Parathyroid adenoma (tissue), 2 donors: Measurements from ENCODE around the gene PNKP.

Experiments used
- H2AFZ ChIP-seq: fragments of 300-600 bp; sonication (generic); one replicate; pipeline ENCODE4 v1.7.0; 2017; ENCODE audit warnings: antibody characterized with exemption, mild to moderate bottlenecking
- H3K27ac ChIP-seq: fragments of 300-600 bp; sonication (generic); one replicate; pipeline ENCODE4 v1.7.0; 2017
- H3K27me3 ChIP-seq: fragments of 300-600 bp; sonication (generic); one replicate; pipeline ENCODE4 v1.7.0; 2017; ENCODE audit warnings: low read length; ENCODE audit not compliant: control insufficient read depth, insufficient read depth
- H3K36me3 ChIP-seq: fragments of 300-600 bp; sonication (generic); one replicate; pipeline ENCODE4 v1.7.0; 2017; ENCODE audit warnings: low read length; ENCODE audit not compliant: control insufficient read depth, insufficient read depth
- H3K4me1 ChIP-seq: fragments of 300-600 bp; sonication (generic); one replicate; pipeline ENCODE4 v1.7.0; 2017; ENCODE audit warnings: control low read depth
- H3K4me2 ChIP-seq: fragments of 300-600 bp; sonication (generic); one replicate; pipeline ENCODE4 v1.7.0; 2017; ENCODE audit warnings: low read length
- H3K4me3 ChIP-seq: fragments of 300-600 bp; sonication (generic); one replicate; pipeline ENCODE4 v1.7.0; 2017; ENCODE audit warnings: low read depth, low read length
- H3K79me2 ChIP-seq: fragments of 300-600 bp; sonication (generic); one replicate; pipeline ENCODE4 v1.7.0; 2017; ENCODE audit warnings: control low read depth
- H3K9ac ChIP-seq: fragments of 300-600 bp; sonication (generic); one replicate; pipeline ENCODE4 v1.7.0; 2017; ENCODE audit warnings: mild to moderate bottlenecking
- H3K9me3 ChIP-seq: fragments of 300-600 bp; sonication (generic); one replicate; pipeline ENCODE4 v1.7.0; 2017; ENCODE audit warnings: low read length; ENCODE audit not compliant: control insufficient read depth
- CTCF ChIP-seq: fragments of 300-600 bp; sonication (generic); IDR thresholded peaks from one replicate; pipeline ENCODE4 v1.7.0; 2017; ENCODE audit warnings: antibody characterized with exemption, mild to moderate bottlenecking
- donor health status: primary hyperparathyroidism.

The PNKP gene

GRCh38 chr19:49894879-49895565, 27.6 kb upstream of the PNKP start:
- H3K79me2 ChIP-seq = no peaks in the 10 kb centered on the region
- H3K9me3 ChIP-seq = no peaks in the 10 kb centered on the region
- no peak overlapping the region for H3K9ac ChIP-seq
- no peaks in the 10 kb centered on the region for H3K36me3 ChIP-seq
- no peak overlapping the region for H2AFZ ChIP-seq
- TF ChIP-seq CTCF = no peak
- H3K27ac ChIP-seq = no peak overlapping the region
- no peaks in the 10 kb centered on the region for H3K27me3 ChIP-seq
- no peak overlapping the region for H3K4me2 ChIP-seq
- H3K4me1 ChIP-seq = no peaks in the 10 kb centered on the region
- H3K4me3 ChIP-seq = no peak overlapping the region

GRCh38 chr19:49894011-49894664, 26.8 kb upstream of the PNKP start:
- H3K9ac ChIP-seq = no peak overlapping the region
- no peak overlapping the region for H3K27ac ChIP-seq
- H3K4me3 ChIP-seq = no peak overlapping the region
- no peaks in the 10 kb centered on the region for H3K79me2 ChIP-seq
- no peaks in the 10 kb centered on the region for H3K9me3 ChIP-seq
- H3K4me1 ChIP-seq = no peaks in the 10 kb centered on the region
- no peaks in the 10 kb centered on the region for H3K27me3 ChIP-seq
- H2AFZ ChIP-seq = no peak overlapping the region
- no peak for TF ChIP-seq CTCF
- H3K36me3 ChIP-seq = no peaks in the 10 kb centered on the region
- no peak overlapping the region for H3K4me2 ChIP-seq

- Histone ChIP-seq H3K9ac (no peak overlapping the region), H3K4me1 (no peaks in the 10 kb centered on the region), H3K27ac (no peak overlapping the region), H2AFZ (no peak overlapping the region), H3K27me3 (no peaks in the 10 kb centered on the region), H3K4me2 (no peak overlapping the region), H3K36me3 (no peaks in the 10 kb centered on the region), H3K9me3 (no peaks in the 10 kb centered on the region), H3K79me2 (no peaks in the 10 kb centered on the region), H3K4me3 (no peak overlapping the region)
- TF ChIP-seq CTCF = no peak
These were observed 25.3 kb upstream of the PNKP start for GRCh38 chr19:49892716-49893115.

GRCh38 chr19:49891393-49891792, 24.0 kb upstream of the PNKP start:
- TF ChIP-seq CTCF = no peak
- no peaks in the 10 kb centered on the region for H3K79me2 ChIP-seq
- no peaks in the 10 kb centered on the region for H3K27me3 ChIP-seq
- H3K4me1 ChIP-seq = no peaks in the 10 kb centered on the region
- H3K27ac ChIP-seq = no peak overlapping the region
- no peak overlapping the region for H3K4me3 ChIP-seq
- no peaks in the 10 kb centered on the region for H3K9me3 ChIP-seq
- H3K36me3 ChIP-seq = no peaks in the 10 kb centered on the region
- no peak overlapping the region for H3K9ac ChIP-seq
- H2AFZ ChIP-seq = no peak overlapping the region
- H3K4me2 ChIP-seq = no peak overlapping the region
